Measurements from ENCODE around the gene TMPRSS3. TPM values are rescaled to one million over a fixed set of nuclear protein-coding genes. Genes with fewer than 3 reads are reported as not detected.

Gene TMPRSS3
- total RNA-seq, 4 donors from 2014 or later = not detected

GRCh38 chr21:42351626-42352440 is 44.0 kb downstream of the TMPRSS3 start:
- no peak for DNase-seq (ENCODE audit: extremely low spot score)

GRCh38 chr21:42350927-42351426 is 44.9 kb downstream of the TMPRSS3 start, which contains the start of gene TFF2:
TSS of gene TFF2 (minus strand) at chr21:42350994. CDS start at chr21:42350957, 37 bp downstream.
- H3K36me3 ChIP-seq = no peaks in the 10 kb centered on the region
- H3K4me1 ChIP-seq = no peaks in the 10 kb centered on the region
- DNase-seq (ENCODE audit: extremely low spot score) = no peak
- no peak for TF ChIP-seq POLR2AphosphoS5 (IDR thresholded peaks at IDR 0.05)
- no peak for TF ChIP-seq CTCF (IDR thresholded peaks at IDR 0.05)
- TF ChIP-seq EP300 (IDR thresholded peaks at IDR 0.05) = no peak
- TF ChIP-seq POLR2A (IDR thresholded peaks at IDR 0.05; ENCODE audit: low read depth) = no peak
- no peak within 1 kb of the TSS for H3K4me3 ChIP-seq
- H3K27ac ChIP-seq (replicated peaks in 1 of 4) = no peak within 1 kb of the TSS
- intact Hi-C loops (cut with DNase I) = no loop called here
- WGBS = 77% methylated on average over 11 of the region's 13 CpGs
- H3K27me3 ChIP-seq = peaks cover 0 to 40% (median 0%) of the 10 kb centered on the region in 4 donors
- H3K9me3 ChIP-seq = peaks cover 0 to 16% (median 14%) of the 10 kb centered on the region in 4 donors

More at GRCh38 chr21:42351626-42352440, 44.0 kb downstream of the TMPRSS3 start:
- Histone ChIP-seq H3K4me1 (no peaks in the 10 kb centered on the region), H3K27me3 (peaks cover 0 to 36% (median 0%) of the 10 kb centered on the region in 4 donors), H3K9me3 (peaks cover 0 to 24% (median 15%) of the 10 kb centered on the region in 4 donors), H3K4me3 (no peak overlapping the region), H3K27ac (replicated peaks in 1 of 4) (no peak overlapping the region), H3K36me3 (no peaks in the 10 kb centered on the region)
- TF ChIP-seq CTCF (IDR thresholded peaks at IDR 0.05) (no peak), POLR2AphosphoS5 (IDR thresholded peaks at IDR 0.05) (no peak), EP300 (IDR thresholded peaks at IDR 0.05) (no peak), POLR2A (IDR thresholded peaks at IDR 0.05; ENCODE audit: low read depth) (no peak)
- intact Hi-C loops (cut with DNase I) = no loop called here
- WGBS = 84% methylated on average over 11 of the region's 11 CpGs

GRCh38 chr21:42350318-42350910 is 45.4 kb downstream of the TMPRSS3 start:
- 67% methylated on average over 11 of the region's 11 CpGs for WGBS

More at GRCh38 chr21:42350318-42350910, 45.4 kb downstream of the TMPRSS3 start:
- no peaks in the 10 kb centered on the region for H3K4me1 ChIP-seq
- peaks cover 0 to 12% (median 10%) of the 10 kb centered on the region in 4 donors for H3K9me3 ChIP-seq
- TF ChIP-seq POLR2AphosphoS5 (IDR thresholded peaks at IDR 0.05) = no peak
- no peak for TF ChIP-seq EP300 (IDR thresholded peaks at IDR 0.05)
- no peak for TF ChIP-seq CTCF (IDR thresholded peaks at IDR 0.05)
- TF ChIP-seq POLR2A (IDR thresholded peaks at IDR 0.05; ENCODE audit: low read depth) = no peak
- H3K27me3 ChIP-seq = peaks cover 0 to 40% (median 0%) of the 10 kb centered on the region in 4 donors
- no peak for DNase-seq (ENCODE audit: extremely low spot score)
- no peak overlapping the region for H3K27ac ChIP-seq (replicated peaks in 1 of 4)
- H3K36me3 ChIP-seq = no peaks in the 10 kb centered on the region
- intact Hi-C loops (cut with DNase I) = no loop called here
- H3K4me3 ChIP-seq = no peak overlapping the region
